Neural progenitor cell (in vitro differentiated cells): Measurements from ENCODE around the gene PLXNA4. TPM values are rescaled to one million over a fixed set of nuclear protein-coding genes. Genes with fewer than 3 reads are reported as not detected.

ENCODE experiments used
- DNase-seq: peaks from one replicate; pipeline ENCODE4 v3.0.0-alpha.2; 2016; ENCODE audit warnings: low spot score
- H2AFZ ChIP-seq: fragments of 200-600 bp; sonication (generic); replicated peaks from 2 replicates; pipeline ENCODE4 v1.6.1; 2016; ENCODE audit warnings: antibody characterized with exemption
- H3F3A ChIP-seq: fragments of 200-600 bp; sonication (generic); 2 replicates; pipeline ENCODE4 v1.6.1; 2016; ENCODE audit warnings: antibody characterized with exemption, low read depth
- H3K27ac ChIP-seq: fragments of 200-600 bp; sonication (generic); 2 replicates; pipeline ENCODE4 v1.5.1; 2016; ENCODE audit warnings: mild to moderate bottlenecking
- H3K27me3 ChIP-seq: fragments of 200-600 bp; sonication (generic); 2 replicates; pipeline ENCODE4 v1.6.1; 2016; ENCODE audit warnings: mild to moderate bottlenecking, moderate library complexity
- H3K36me3 ChIP-seq: fragments of 200-600 bp; sonication (generic); 2 replicates; pipeline ENCODE4 v1.5.1; 2016
- H3K4me1 ChIP-seq: fragments of 200-600 bp; sonication (generic); 2 replicates; pipeline ENCODE4 v1.6.1; 2016; ENCODE audit warnings: mixed run types
- H3K4me2 ChIP-seq: fragments of 200-600 bp; sonication (generic); 2 replicates; pipeline ENCODE4 v1.6.1; 2016
- H3K4me3 ChIP-seq: fragments of 200-600 bp; sonication (generic); 2 replicates; pipeline ENCODE4 v1.5.1; 2016
- H3K79me2 ChIP-seq: fragments of 200-600 bp; sonication (generic); 2 replicates; pipeline ENCODE4 v1.6.1; 2016; ENCODE audit warnings: low read depth
- H3K9ac ChIP-seq: fragments of 200-600 bp; sonication (generic); 2 replicates; pipeline ENCODE4 v1.6.1; 2016
- H3K9me3 ChIP-seq: fragments of 200-600 bp; sonication (generic); 2 replicates; pipeline ENCODE4 v1.5.1; 2016; ENCODE audit warnings: low read depth
- H4K20me1 ChIP-seq: fragments of 200-600 bp; sonication (generic); 2 replicates; pipeline ENCODE4 v1.6.1; 2016; ENCODE audit warnings: low read depth
- H3K27ac Mint-ChIP-seq: 3 replicates; pipeline ENCODE4 v1.8.0; 2021; ENCODE audit warnings: mixed read lengths
- H3K27me3 Mint-ChIP-seq: 2 replicates; pipeline ENCODE4 v1.8.0; 2022; ENCODE audit warnings: low read depth, mild to moderate bottlenecking, inconsistent platforms, moderate library complexity, mixed read lengths; ENCODE audit not compliant: insufficient read depth
- H3K36me3 Mint-ChIP-seq: 3 replicates; pipeline ENCODE4 v1.8.0; 2021; ENCODE audit warnings: mixed read lengths
- H3K4me1 Mint-ChIP-seq: 3 replicates; pipeline ENCODE4 v1.8.0; 2021; ENCODE audit warnings: mixed read lengths
- H3K4me3 Mint-ChIP-seq: 3 replicates; pipeline ENCODE4 v1.8.0; 2021; ENCODE audit warnings: mild to moderate bottlenecking, moderate library complexity, mixed read lengths
- H3K9me3 Mint-ChIP-seq: 3 replicates; pipeline ENCODE4 v1.8.0; 2020; ENCODE audit warnings: mixed read lengths
- CTCF ChIP-seq: fragments of 200-600 bp; sonication (generic); IDR thresholded peaks from 2 replicates; pipeline ENCODE4 v1.5.1; 2017; ENCODE audit warnings: antibody characterized with exemption, mild to moderate bottlenecking
- EZH2 ChIP-seq: fragments of 200-600 bp; sonication (generic); IDR thresholded peaks from 2 replicates; pipeline ENCODE4 v1.6.1; 2017; ENCODE audit warnings: antibody characterized with exemption, mild to moderate bottlenecking, moderate library complexity
- EZH2phosphoT487 ChIP-seq: fragments of 200-600 bp; sonication (generic); IDR thresholded peaks from 2 replicates; pipeline ENCODE4 v1.6.1; 2017; ENCODE audit warnings: antibody characterized with exemption
- total RNA-seq: library from RNA; depleted of rRNA; stranded (reverse); fragments of >200 nt; gene quantifications from 2 replicates; pipeline ENCODE4 v1.2.3, GENCODE V29; 2015; ENCODE audit warnings: low replicate concordance

The PLXNA4 gene
- total RNA-seq, 1 donor from 2014 or later: 0.49 TPM

GRCh38 chr7:132379292-132379691 is 197.0 kb downstream of the PLXNA4 start:
- no peak for DNase-seq
- Mint-ChIP-seq H3K36me3 (no peaks in the 10 kb centered on the region), H3K4me3 (no peak overlapping the region), H3K9me3 (no peaks in the 10 kb centered on the region), H3K27me3 (peaks cover 8% of the 10 kb centered on the region), H3K27ac (no peak overlapping the region), H3K4me1 (peaks cover 36% of the 10 kb centered on the region)
- Histone ChIP-seq H3K36me3 (no peaks in the 10 kb centered on the region), H3K4me2 (no peak overlapping the region), H3F3A (no peaks in the 10 kb centered on the region), H3K9ac (no peak overlapping the region), H3K79me2 (no peaks in the 10 kb centered on the region), H2AFZ (no peak overlapping the region), H3K27ac (no peak overlapping the region), H4K20me1 (no peaks in the 10 kb centered on the region), H3K4me3 (no peak overlapping the region), H3K4me1 (peaks cover 21% of the 10 kb centered on the region), H3K27me3 (no peaks in the 10 kb centered on the region), H3K9me3 (no peaks in the 10 kb centered on the region)
- TF ChIP-seq EZH2phosphoT487 (no peak), CTCF (no peak), EZH2 (no peak)

- Mint-ChIP-seq H3K36me3 (no peaks in the 10 kb centered on the region), H3K27ac (no peak overlapping the region), H3K9me3 (no peaks in the 10 kb centered on the region), H3K27me3 (peaks cover 7% of the 10 kb centered on the region), H3K4me1 (peaks cover 25% of the 10 kb centered on the region), H3K4me3 (no peak overlapping the region)
- H3K4me2 ChIP-seq: no peak overlapping the region
- H3K27me3 ChIP-seq: no peaks in the 10 kb centered on the region
- no peak overlapping the region for H3K27ac ChIP-seq
- H3K79me2 ChIP-seq: no peaks in the 10 kb centered on the region
- H2AFZ ChIP-seq: no peak overlapping the region
- H3F3A ChIP-seq: no peaks in the 10 kb centered on the region
- DNase-seq: no peak
- no peaks in the 10 kb centered on the region for H4K20me1 ChIP-seq
- H3K4me3 ChIP-seq: no peak overlapping the region
- peaks cover 21% of the 10 kb centered on the region for H3K4me1 ChIP-seq
- no peaks in the 10 kb centered on the region for H3K9me3 ChIP-seq
- no peak overlapping the region for H3K9ac ChIP-seq
- H3K36me3 ChIP-seq: no peaks in the 10 kb centered on the region
- no peak for TF ChIP-seq EZH2
- TF ChIP-seq EZH2phosphoT487: no peak
- no peak for TF ChIP-seq CTCF
Observed at GRCh38 chr7:132377703-132378584, 198.3 kb downstream of the PLXNA4 start.

GRCh38 chr7:132377015-132377414 is 199.3 kb downstream of the PLXNA4 start:
- H3K36me3 Mint-ChIP-seq: no peaks in the 10 kb centered on the region
- no peaks in the 10 kb centered on the region for H3K9me3 Mint-ChIP-seq
- peaks cover 17% of the 10 kb centered on the region for H3K4me1 ChIP-seq
- no peak overlapping the region for H3K27ac Mint-ChIP-seq
- no peaks in the 10 kb centered on the region for H3F3A ChIP-seq
- H3K79me2 ChIP-seq: no peaks in the 10 kb centered on the region
- no peak overlapping the region for H3K27ac ChIP-seq
- H4K20me1 ChIP-seq: no peaks in the 10 kb centered on the region
- no peak for DNase-seq
- H3K36me3 ChIP-seq: no peaks in the 10 kb centered on the region
- no peak overlapping the region for H3K4me3 ChIP-seq
- H3K9ac ChIP-seq: no peak overlapping the region
- TF ChIP-seq CTCF: no peak
- TF ChIP-seq EZH2phosphoT487: no peak
- TF ChIP-seq EZH2: no peak
- no peaks in the 10 kb centered on the region for H3K9me3 ChIP-seq
- no peak overlapping the region for H2AFZ ChIP-seq
- H3K4me1 Mint-ChIP-seq: peaks cover 17% of the 10 kb centered on the region
- H3K4me2 ChIP-seq: no peak overlapping the region
- no peak overlapping the region for H3K4me3 Mint-ChIP-seq
- H3K27me3 Mint-ChIP-seq: peaks cover 6% of the 10 kb centered on the region
- H3K27me3 ChIP-seq: no peaks in the 10 kb centered on the region
